ENCODE data around the gene STRN3.

STRN3 gene

GRCh38 chr14:30925254-30925653, 100.9 kb downstream of the STRN3 start:
- Histone ChIP-seq H2AFZ (no peak overlapping the region), H3K27me3 (ENCODE audit: control insufficient read depth, insufficient read depth, low read length) (no peaks in the 10 kb centered on the region), H3K79me2 (no peaks in the 10 kb centered on the region), H3K4me2 (ENCODE audit: low read length) (no peak overlapping the region), H3K36me3 (ENCODE audit: control insufficient read depth, insufficient read depth, low read length) (no peaks in the 10 kb centered on the region), H3K9me3 (ENCODE audit: control insufficient read depth, low read length) (no peaks in the 10 kb centered on the region), H3K27ac (no peak overlapping the region), H3K4me1 (no peaks in the 10 kb centered on the region), H3K4me3 (ENCODE audit: low read depth, low read length) (no peak overlapping the region), H3K9ac (no peak overlapping the region)
- TF ChIP-seq CTCF (IDR thresholded peaks at IDR 0.05): no peak

GRCh38 chr14:30921788-30922187, 104.4 kb downstream of the STRN3 start:
- Histone ChIP-seq H3K27ac (no peak overlapping the region), H3K4me3 (ENCODE audit: low read depth, low read length) (no peak overlapping the region), H2AFZ (no peak overlapping the region), H3K4me1 (no peaks in the 10 kb centered on the region), H3K27me3 (ENCODE audit: control insufficient read depth, insufficient read depth, low read length) (no peaks in the 10 kb centered on the region), H3K4me2 (ENCODE audit: low read length) (no peak overlapping the region), H3K79me2 (no peaks in the 10 kb centered on the region), H3K36me3 (ENCODE audit: control insufficient read depth, insufficient read depth, low read length) (no peaks in the 10 kb centered on the region), H3K9ac (no peak overlapping the region), H3K9me3 (ENCODE audit: control insufficient read depth, low read length) (no peaks in the 10 kb centered on the region)
- TF ChIP-seq CTCF (IDR thresholded peaks at IDR 0.05): no peak

GRCh38 chr14:30921305-30921704, 104.9 kb downstream of the STRN3 start:
- H3K79me2 ChIP-seq: no peaks in the 10 kb centered on the region
- no peak for TF ChIP-seq CTCF (IDR thresholded peaks at IDR 0.05)
- H2AFZ ChIP-seq: no peak overlapping the region
- no peaks in the 10 kb centered on the region for H3K4me1 ChIP-seq
- H3K27me3 ChIP-seq (ENCODE audit: control insufficient read depth, insufficient read depth, low read length): no peaks in the 10 kb centered on the region
- no peak overlapping the region for H3K4me2 ChIP-seq (ENCODE audit: low read length)
- no peaks in the 10 kb centered on the region for H3K36me3 ChIP-seq (ENCODE audit: control insufficient read depth, insufficient read depth, low read length)
- H3K9ac ChIP-seq: no peak overlapping the region
- H3K27ac ChIP-seq: no peak overlapping the region
- H3K4me3 ChIP-seq (ENCODE audit: low read depth, low read length): no peak overlapping the region
- H3K9me3 ChIP-seq (ENCODE audit: control insufficient read depth, low read length): no peaks in the 10 kb centered on the region

GRCh38 chr14:30915596-30915995, 110.6 kb downstream of the STRN3 start:
- H3K79me2 ChIP-seq: no peaks in the 10 kb centered on the region
- no peak overlapping the region for H3K27ac ChIP-seq
- no peaks in the 10 kb centered on the region for H3K4me1 ChIP-seq
- TF ChIP-seq CTCF (IDR thresholded peaks at IDR 0.05): no peak
- no peak overlapping the region for H3K4me3 ChIP-seq (ENCODE audit: low read depth, low read length)
- H2AFZ ChIP-seq: no peak overlapping the region
- no peaks in the 10 kb centered on the region for H3K36me3 ChIP-seq (ENCODE audit: control insufficient read depth, insufficient read depth, low read length)
- no peak overlapping the region for H3K4me2 ChIP-seq (ENCODE audit: low read length)
- no peaks in the 10 kb centered on the region for H3K27me3 ChIP-seq (ENCODE audit: control insufficient read depth, insufficient read depth, low read length)
- H3K9ac ChIP-seq: no peak overlapping the region
- H3K9me3 ChIP-seq (ENCODE audit: control insufficient read depth, low read length): no peaks in the 10 kb centered on the region

GRCh38 chr14:30914812-30915211, 111.4 kb downstream of the STRN3 start:
- no peak overlapping the region for H3K4me2 ChIP-seq (ENCODE audit: low read length)
- no peak for TF ChIP-seq CTCF (IDR thresholded peaks at IDR 0.05)
- no peaks in the 10 kb centered on the region for H3K9me3 ChIP-seq (ENCODE audit: control insufficient read depth, low read length)

More at GRCh38 chr14:30914812-30915211, 111.4 kb downstream of the STRN3 start:
- Histone ChIP-seq H3K4me3 (ENCODE audit: low read depth, low read length) (no peak overlapping the region), H3K27ac (no peak overlapping the region), H3K36me3 (ENCODE audit: control insufficient read depth, insufficient read depth, low read length) (no peaks in the 10 kb centered on the region), H3K27me3 (ENCODE audit: control insufficient read depth, insufficient read depth, low read length) (no peaks in the 10 kb centered on the region), H3K79me2 (no peaks in the 10 kb centered on the region), H3K9ac (no peak overlapping the region), H2AFZ (no peak overlapping the region), H3K4me1 (no peaks in the 10 kb centered on the region)
